ENCODE data around the gene SUSD4.

SUSD4 gene

DNA sequence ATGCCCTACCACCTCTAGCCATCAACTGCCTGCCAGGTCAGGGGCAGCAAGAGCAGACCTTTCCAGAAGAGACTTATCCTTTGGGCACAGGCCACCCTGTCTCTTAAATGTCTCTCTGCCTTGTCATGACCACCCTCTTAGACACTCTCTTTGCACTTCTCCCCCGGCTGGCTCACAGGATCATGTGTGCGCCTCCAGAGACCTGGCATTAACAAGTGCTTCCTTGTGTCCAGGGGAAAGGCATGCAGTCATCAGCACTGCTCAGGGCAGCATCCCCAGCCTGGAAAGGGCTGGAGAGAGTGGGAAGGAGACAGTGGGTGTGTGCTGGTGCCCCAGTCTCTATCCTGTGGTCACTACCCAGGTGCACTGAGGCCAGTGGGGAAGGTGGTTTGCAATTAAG is 135.8 kb downstream of the SUSD4 start:
- H3K36me3 ChIP-seq (ENCODE audit: insufficient read depth, low read length), result no peaks in the 10 kb centered on the region
- H3K9ac ChIP-seq (ENCODE audit: low read depth, low read length), result no peak overlapping the region
- WGBS, result 95% methylated on average over 2 of the region's 2 CpGs
- no peaks in the 10 kb centered on the region for H3K9me3 ChIP-seq (ENCODE audit: insufficient read depth, low read depth, low read length)
- H3K4me3 ChIP-seq (ENCODE audit: low read length), result no peak overlapping the region
- no peaks in the 10 kb centered on the region for H3K27me3 ChIP-seq (ENCODE audit: insufficient read depth, low read length)
- no peak overlapping the region for H3K27ac ChIP-seq (ENCODE audit: low read depth, low read length)
- H3K4me1 ChIP-seq (ENCODE audit: insufficient read depth, low read length), result peaks cover 4% of the 10 kb centered on the region; the same call in 1 of the 2 replicates

DNA sequence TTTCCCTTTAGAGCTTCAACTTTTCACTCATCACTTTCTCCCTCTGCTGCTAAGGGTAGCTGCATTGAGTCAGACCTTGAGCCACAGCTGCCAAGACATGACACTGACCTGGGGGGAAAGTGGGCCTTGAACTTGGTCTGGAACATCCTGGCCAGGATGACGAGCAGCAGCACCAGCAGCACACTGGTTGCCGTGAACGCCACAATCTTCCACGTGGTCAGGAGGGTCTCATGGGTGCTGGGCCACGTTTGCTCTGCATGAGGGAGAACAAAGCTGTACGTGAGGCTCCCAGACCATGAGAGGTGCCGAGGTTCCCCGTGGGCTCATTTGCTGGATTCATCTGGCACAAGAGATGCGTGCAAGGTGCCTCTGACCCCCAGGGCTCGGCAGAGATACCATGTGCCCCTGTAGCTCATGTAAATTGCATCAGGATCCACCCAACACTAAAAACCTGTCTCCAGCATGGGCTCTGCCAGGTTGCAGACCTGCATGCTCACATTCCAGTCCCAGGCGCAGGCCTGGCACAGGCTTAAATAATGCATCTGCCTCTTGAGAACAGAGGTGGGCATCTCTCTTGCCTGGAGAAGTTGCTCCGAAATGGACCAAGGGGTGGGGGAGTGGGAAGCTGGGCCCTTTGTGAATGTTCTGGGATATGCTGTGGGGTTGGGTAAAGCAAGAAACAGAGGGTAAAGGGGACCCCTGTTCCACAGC is 136.3 kb downstream of the SUSD4 start:
- 91% methylated on average over 12 of the region's 12 CpGs for WGBS
- Histone ChIP-seq H3K4me1 (ENCODE audit: insufficient read depth, low read length) (no peaks in the 10 kb centered on the region), H3K36me3 (ENCODE audit: insufficient read depth, low read length) (no peaks in the 10 kb centered on the region), H3K9ac (ENCODE audit: low read depth, low read length) (no peak overlapping the region), H3K27ac (ENCODE audit: low read depth, low read length) (no peak overlapping the region), H3K9me3 (ENCODE audit: insufficient read depth, low read depth, low read length) (no peaks in the 10 kb centered on the region), H3K4me3 (ENCODE audit: low read length) (no peak overlapping the region), H3K27me3 (ENCODE audit: insufficient read depth, low read length) (no peaks in the 10 kb centered on the region)

DNA sequence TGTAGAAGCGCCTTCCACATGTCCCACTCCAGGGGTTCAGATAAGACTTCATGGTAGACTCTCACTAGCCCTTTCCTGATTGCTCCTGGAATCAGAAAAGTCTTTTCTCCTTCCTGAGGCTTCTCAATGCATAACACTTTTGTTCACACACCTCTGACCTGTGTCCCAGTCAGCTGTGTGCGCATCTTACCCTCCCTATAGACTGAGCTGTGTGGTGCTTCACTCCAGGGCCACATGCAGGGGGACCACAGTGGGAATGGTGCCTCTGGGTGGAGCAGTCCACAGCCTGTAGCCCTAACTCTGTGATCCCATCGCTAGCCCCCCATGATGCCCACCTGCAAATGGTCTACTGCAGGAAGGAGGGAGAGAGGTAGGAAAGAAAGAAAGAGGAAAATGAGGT is 136.9 kb downstream of the SUSD4 start:
- no peaks in the 10 kb centered on the region for H3K27me3 ChIP-seq (ENCODE audit: insufficient read depth, low read length)
- H3K36me3 ChIP-seq (ENCODE audit: insufficient read depth, low read length), result no peaks in the 10 kb centered on the region
- H3K9me3 ChIP-seq (ENCODE audit: insufficient read depth, low read depth, low read length), result no peaks in the 10 kb centered on the region
- 89% methylated on average over 3 of the region's 3 CpGs for WGBS
- H3K4me1 ChIP-seq (ENCODE audit: insufficient read depth, low read length), result no peaks in the 10 kb centered on the region
- no peak overlapping the region for H3K4me3 ChIP-seq (ENCODE audit: low read length)
- no peak overlapping the region for H3K9ac ChIP-seq (ENCODE audit: low read depth, low read length)
- H3K27ac ChIP-seq (ENCODE audit: low read depth, low read length), result no peak overlapping the region

DNA sequence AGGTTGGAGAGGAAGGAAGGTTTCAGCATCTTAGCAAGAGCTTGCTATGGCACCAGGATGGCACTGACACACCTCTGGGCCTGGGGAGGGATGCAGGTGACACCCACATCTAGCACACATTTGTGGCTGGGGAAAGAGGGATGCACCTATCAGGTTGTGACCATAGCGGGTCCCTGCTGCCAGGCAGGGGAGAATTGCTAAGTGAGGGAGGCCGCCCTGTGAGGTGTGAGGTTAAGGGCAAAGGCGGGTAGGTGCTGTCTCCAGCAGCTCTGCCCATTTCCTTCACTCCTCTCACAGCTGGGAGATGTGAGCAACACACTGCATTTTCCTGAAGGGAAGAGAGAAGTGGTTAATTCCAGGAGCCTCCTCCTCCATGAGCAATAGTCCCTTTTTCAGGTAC is 137.7 kb downstream of the SUSD4 start:
- H3K27ac ChIP-seq (ENCODE audit: low read depth, low read length), result no peak overlapping the region

DNA sequence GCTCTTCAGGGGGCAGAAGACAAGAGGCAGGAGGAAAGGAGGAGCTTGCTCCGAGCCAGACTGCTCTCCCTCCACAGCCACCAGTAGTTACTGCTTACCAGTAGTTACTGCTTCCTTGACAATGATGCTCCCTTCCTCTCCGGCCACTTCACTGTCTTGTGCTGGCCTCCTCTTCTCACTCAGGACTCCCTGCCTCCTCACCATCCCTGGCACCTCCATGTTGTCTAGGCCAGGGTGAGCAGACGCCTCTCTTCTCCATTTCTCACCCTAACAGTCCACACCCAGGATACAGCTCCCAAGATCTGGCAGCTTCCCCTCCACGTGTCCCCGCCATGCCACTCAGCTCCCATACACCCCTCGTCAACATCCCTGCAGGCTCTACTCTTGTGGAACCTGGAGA is 138.5 kb downstream of the SUSD4 start:
- WGBS, result 86% methylated on average over 6 of the region's 6 CpGs
- H3K36me3 ChIP-seq (ENCODE audit: insufficient read depth, low read length), result no peaks in the 10 kb centered on the region
- H3K27ac ChIP-seq (ENCODE audit: low read depth, low read length), result no peak overlapping the region

More for the DNA sequence above, 137.7 kb downstream of the SUSD4 start:
- WGBS, result 81% methylated on average over 2 of the region's 3 CpGs
- H3K36me3 ChIP-seq (ENCODE audit: insufficient read depth, low read length), result no peaks in the 10 kb centered on the region
- H3K4me3 ChIP-seq (ENCODE audit: low read length), result no peak overlapping the region
- H3K9ac ChIP-seq (ENCODE audit: low read depth, low read length), result no peak overlapping the region
- H3K9me3 ChIP-seq (ENCODE audit: insufficient read depth, low read depth, low read length), result no peaks in the 10 kb centered on the region
- H3K4me1 ChIP-seq (ENCODE audit: insufficient read depth, low read length), result no peaks in the 10 kb centered on the region
- H3K27me3 ChIP-seq (ENCODE audit: insufficient read depth, low read length), result no peaks in the 10 kb centered on the region

DNA sequence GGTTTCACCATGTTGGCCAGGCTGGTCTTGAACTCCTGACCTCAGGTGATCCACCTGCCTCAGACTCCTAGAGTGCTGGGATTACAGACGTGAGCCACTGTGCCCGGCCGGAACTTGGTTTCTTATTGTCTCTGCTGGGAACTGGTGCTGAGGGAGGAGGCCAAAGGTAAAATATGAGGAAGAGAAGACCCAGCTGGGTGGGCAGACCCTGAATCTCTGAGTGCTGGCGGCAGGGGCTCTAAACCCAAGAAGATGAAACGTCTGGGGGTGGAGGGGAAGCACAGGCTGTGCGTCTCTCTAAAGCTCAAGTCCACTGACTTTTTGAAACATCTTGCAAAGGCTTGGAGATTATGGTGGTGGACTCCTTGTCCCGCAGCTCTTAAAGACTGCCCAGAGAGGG is 138.9 kb downstream of the SUSD4 start:
- 90% methylated on average over 7 of the region's 7 CpGs for WGBS
- Histone ChIP-seq H3K27ac (ENCODE audit: low read depth, low read length) (no peak overlapping the region), H3K36me3 (ENCODE audit: insufficient read depth, low read length) (no peaks in the 10 kb centered on the region), H3K4me3 (ENCODE audit: low read length) (no peak overlapping the region), H3K27me3 (ENCODE audit: insufficient read depth, low read length) (no peaks in the 10 kb centered on the region), H3K4me1 (ENCODE audit: insufficient read depth, low read length) (no peaks in the 10 kb centered on the region), H3K9me3 (ENCODE audit: insufficient read depth, low read depth, low read length) (no peaks in the 10 kb centered on the region), H3K9ac (ENCODE audit: low read depth, low read length) (no peak overlapping the region)

More for the DNA sequence above, 138.5 kb downstream of the SUSD4 start:
- Histone ChIP-seq H3K4me1 (ENCODE audit: insufficient read depth, low read length) (no peaks in the 10 kb centered on the region), H3K4me3 (ENCODE audit: low read length) (no peak overlapping the region), H3K27me3 (ENCODE audit: insufficient read depth, low read length) (no peaks in the 10 kb centered on the region), H3K9me3 (ENCODE audit: insufficient read depth, low read depth, low read length) (no peaks in the 10 kb centered on the region), H3K9ac (ENCODE audit: low read depth, low read length) (no peak overlapping the region)

DNA sequence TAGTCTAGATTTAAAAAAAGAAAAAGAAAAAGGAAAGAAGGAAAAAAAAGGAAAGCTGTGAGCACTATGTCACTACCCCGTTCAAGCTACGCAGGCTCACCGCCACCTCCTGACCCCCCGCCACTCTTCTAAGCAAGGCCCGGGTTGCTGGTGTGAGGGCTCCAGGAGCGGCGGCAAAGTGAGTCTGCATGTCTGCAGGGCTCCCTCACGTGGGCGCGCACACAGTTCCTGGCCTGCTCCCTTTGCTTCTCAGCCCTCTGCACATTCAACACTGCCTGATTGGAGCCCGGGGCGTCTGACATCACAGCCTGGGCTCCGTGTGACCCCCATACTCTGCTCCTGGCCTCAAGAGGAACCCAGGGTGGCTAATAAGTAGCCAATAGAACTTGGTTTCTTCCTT is 139.5 kb downstream of the SUSD4 start:
- 88% methylated on average over 13 of the region's 13 CpGs for WGBS

DNA sequence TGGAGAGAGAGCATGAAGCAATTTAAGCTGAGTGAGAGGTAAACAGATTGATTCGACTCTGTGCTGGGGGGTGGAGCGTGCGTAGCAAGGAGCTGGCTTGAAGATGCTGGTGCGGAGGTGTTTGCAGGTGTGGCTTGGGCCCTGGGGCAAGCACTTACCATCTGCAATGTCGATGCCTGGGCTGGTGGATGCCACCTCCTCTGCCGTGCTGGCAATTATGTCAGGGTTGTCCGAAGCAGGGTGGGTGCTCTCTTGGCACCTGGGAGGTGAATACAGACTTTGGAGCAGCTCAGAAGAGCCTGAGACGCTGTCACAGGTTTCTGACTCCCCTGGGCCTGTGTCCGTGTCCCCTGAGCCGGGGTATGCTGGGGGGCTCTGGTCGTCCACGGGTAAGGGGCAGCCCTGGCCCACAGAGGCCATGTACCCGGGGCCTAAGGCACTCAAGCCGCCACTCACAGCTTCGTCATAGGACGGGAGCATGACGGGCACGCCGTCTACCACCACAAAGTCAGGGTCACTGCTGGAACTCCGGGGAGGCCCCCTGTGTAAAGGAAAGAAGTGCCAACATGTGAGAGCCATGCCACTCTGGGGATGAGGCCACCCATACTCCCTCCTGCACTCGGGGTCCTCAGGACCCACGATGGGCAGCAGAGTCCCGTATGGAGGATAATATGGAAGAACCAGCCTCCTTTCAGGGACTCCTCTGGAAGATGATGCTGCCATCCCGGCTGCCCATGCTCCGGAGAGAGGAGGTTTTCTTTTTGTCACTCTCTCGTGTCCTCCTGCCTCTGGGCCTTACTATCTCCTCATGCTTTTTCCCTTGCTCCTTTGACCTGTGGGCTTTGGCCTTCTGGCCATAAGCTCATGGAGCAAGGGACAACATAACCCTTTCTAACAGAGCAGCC is 140.6 kb downstream of the SUSD4 start:
- 95% methylated on average over 26 of the region's 26 CpGs for WGBS
- Histone ChIP-seq H3K4me3 (ENCODE audit: low read length) (no peak overlapping the region), H3K27me3 (ENCODE audit: insufficient read depth, low read length) (no peaks in the 10 kb centered on the region), H3K9ac (ENCODE audit: low read depth, low read length) (no peak overlapping the region), H3K9me3 (ENCODE audit: insufficient read depth, low read depth, low read length) (peaks cover 8% of the 10 kb centered on the region), H3K27ac (ENCODE audit: low read depth, low read length) (no peak overlapping the region), H3K4me1 (ENCODE audit: insufficient read depth, low read length) (no peaks in the 10 kb centered on the region), H3K36me3 (ENCODE audit: insufficient read depth, low read length) (no peaks in the 10 kb centered on the region)

More for the DNA sequence above, 139.5 kb downstream of the SUSD4 start:
- no peak overlapping the region for H3K9ac ChIP-seq (ENCODE audit: low read depth, low read length)
- no peaks in the 10 kb centered on the region for H3K4me1 ChIP-seq (ENCODE audit: insufficient read depth, low read length)
- H3K27me3 ChIP-seq (ENCODE audit: insufficient read depth, low read length), result no peaks in the 10 kb centered on the region
- H3K27ac ChIP-seq (ENCODE audit: low read depth, low read length), result no peak overlapping the region
- H3K36me3 ChIP-seq (ENCODE audit: insufficient read depth, low read length), result no peaks in the 10 kb centered on the region
- no peak overlapping the region for H3K4me3 ChIP-seq (ENCODE audit: low read length)
- peaks cover 1% of the 10 kb centered on the region; the same call in 1 of the 2 replicates for H3K9me3 ChIP-seq (ENCODE audit: insufficient read depth, low read depth, low read length)

DNA sequence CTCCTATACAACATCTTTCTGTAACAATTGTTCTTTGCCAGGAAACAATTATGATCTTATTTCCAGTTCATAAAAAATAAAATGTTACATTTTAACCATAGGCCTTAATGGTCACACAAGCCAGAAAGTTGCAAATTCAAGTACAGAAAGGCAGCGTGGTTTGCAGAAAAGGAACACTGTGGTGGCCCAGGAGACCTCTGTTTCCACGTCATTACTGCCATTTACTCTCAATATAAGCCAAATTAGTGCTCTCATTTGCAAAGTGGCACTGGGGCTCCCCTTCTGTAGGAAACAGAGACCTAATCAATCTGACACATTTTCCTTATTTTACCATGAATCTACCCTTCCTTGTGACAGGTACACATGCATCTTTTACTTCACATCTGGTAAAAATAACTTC is 141.6 kb downstream of the SUSD4 start:
- no peaks in the 10 kb centered on the region for H3K27me3 ChIP-seq (ENCODE audit: insufficient read depth, low read length)
- H3K36me3 ChIP-seq (ENCODE audit: insufficient read depth, low read length), result no peaks in the 10 kb centered on the region
- no peaks in the 10 kb centered on the region for H3K4me1 ChIP-seq (ENCODE audit: insufficient read depth, low read length)
- WGBS, result 87% methylated on average over 2 of the region's 2 CpGs
- H3K4me3 ChIP-seq (ENCODE audit: low read length), result no peak overlapping the region
- peaks cover 11% of the 10 kb centered on the region for H3K9me3 ChIP-seq (ENCODE audit: insufficient read depth, low read depth, low read length)
- no peak overlapping the region for H3K9ac ChIP-seq (ENCODE audit: low read depth, low read length)
- no peak overlapping the region for H3K27ac ChIP-seq (ENCODE audit: low read depth, low read length)

DNA sequence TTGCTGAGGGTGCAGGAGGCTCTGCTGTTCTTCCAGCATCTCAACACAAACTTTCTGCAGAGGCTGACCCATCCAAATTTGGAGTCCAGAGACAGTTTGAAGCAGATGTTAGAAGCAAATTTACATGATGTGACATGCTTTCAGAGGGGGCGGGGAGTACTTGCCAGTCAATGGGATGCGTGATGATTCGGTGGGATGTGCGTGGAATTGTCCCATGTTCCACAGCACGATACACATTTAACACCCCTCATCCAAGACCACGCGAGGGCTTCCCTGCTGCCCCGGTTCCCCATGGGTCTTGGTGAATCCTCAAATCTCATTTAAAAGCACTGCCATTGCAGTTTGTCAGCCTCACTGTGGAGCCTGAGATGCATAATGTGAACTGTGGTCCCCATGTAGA is 142.3 kb downstream of the SUSD4 start:
- H3K4me1 ChIP-seq (ENCODE audit: insufficient read depth, low read length), result no peaks in the 10 kb centered on the region
- no peak overlapping the region for H3K9ac ChIP-seq (ENCODE audit: low read depth, low read length)
- no peaks in the 10 kb centered on the region for H3K27me3 ChIP-seq (ENCODE audit: insufficient read depth, low read length)
- peaks cover 11% of the 10 kb centered on the region for H3K9me3 ChIP-seq (ENCODE audit: insufficient read depth, low read depth, low read length)
- no peak overlapping the region for H3K4me3 ChIP-seq (ENCODE audit: low read length)
- WGBS, result 96% methylated on average over 8 of the region's 8 CpGs
- no peak overlapping the region for H3K27ac ChIP-seq (ENCODE audit: low read depth, low read length)
- H3K36me3 ChIP-seq (ENCODE audit: insufficient read depth, low read length), result no peaks in the 10 kb centered on the region

DNA sequence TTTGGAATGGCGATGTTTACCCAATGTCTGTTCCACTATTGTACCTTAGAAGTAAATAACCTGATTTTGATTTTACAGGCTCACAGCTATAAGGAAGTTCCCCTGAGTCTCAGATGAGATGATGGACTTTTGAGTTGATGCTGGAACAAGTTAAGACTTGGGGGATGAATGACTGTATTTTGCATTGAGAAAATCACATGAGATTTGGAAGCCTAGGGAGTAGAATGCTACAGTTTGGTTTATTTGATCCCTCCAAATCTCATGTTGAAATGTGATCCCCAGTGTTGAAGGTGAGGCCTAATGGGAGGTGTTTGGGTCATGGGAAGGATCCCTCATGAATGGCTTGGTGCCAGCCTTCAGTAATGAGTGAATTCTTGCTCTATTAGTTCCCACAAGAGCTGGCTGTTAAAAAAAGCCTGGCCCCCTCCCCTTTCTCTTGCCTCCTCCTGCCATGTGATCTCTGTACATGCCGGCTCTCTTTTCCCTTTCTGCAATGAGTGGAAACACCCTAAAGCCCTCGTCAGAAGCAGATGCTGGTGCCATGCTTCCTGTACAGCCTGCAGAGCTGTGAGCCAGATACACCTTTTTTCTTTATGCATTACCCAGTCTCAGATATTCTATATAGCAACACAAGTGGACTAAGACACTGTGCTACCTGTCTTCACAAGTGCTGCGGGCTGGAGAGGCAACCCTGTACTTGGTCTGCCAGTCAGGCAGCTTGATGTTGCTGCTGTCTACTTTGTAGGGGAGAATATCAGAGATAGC is 143.9 kb downstream of the SUSD4 start:
- H3K27ac ChIP-seq (ENCODE audit: low read depth, low read length), result no peak overlapping the region
- no peaks in the 10 kb centered on the region for H3K27me3 ChIP-seq (ENCODE audit: insufficient read depth, low read length)
- H3K4me3 ChIP-seq (ENCODE audit: low read length), result no peak overlapping the region
- WGBS, result 90% methylated on average over 4 of the region's 4 CpGs
- H3K9ac ChIP-seq (ENCODE audit: low read depth, low read length), result no peak overlapping the region
- no peaks in the 10 kb centered on the region for H3K4me1 ChIP-seq (ENCODE audit: insufficient read depth, low read length)
- peaks cover 11% of the 10 kb centered on the region for H3K9me3 ChIP-seq (ENCODE audit: insufficient read depth, low read depth, low read length)
- no peaks in the 10 kb centered on the region for H3K36me3 ChIP-seq (ENCODE audit: insufficient read depth, low read length)

Data from HUES64 (cell line).